ENCODE measurements around the gene POGZ. TPM values are rescaled to one million over a fixed set of nuclear protein-coding genes. Genes with fewer than 3 reads are reported as not detected.

The POGZ gene
- total RNA-seq, 1 experiment from 2014 or later: 77.9 TPM

- CTCF ChIA-PET: interaction anchor here (0.7 kb wide), 1 partner anchor 45 kb away, joined by 3 read pairs; no protein-coding TSS in a partner anchor
These were observed 34.2 kb downstream of the POGZ start for GRCh38 chr1:151425103-151425502.

GRCh38 chr1:151419819-151420218 lies 39.5 kb downstream of the POGZ start:
- Histone ChIP-seq H3K79me2 (ENCODE audit: low read length) (no peaks in the 10 kb centered on the region), H3K9ac (ENCODE audit: low read length) (no peak overlapping the region), H3K4me1 (ENCODE audit: insufficient read depth, low read length) (no peaks in the 10 kb centered on the region), H3K27ac (ENCODE audit: low read length) (no peak overlapping the region), H3K36me3 (ENCODE audit: low read depth, low read length) (peaks cover 59% of the 10 kb centered on the region), H3K9me3 (ENCODE audit: low read length) (no peaks in the 10 kb centered on the region), H3K4me2 (ENCODE audit: low read length) (no peak overlapping the region), H3K4me3 (ENCODE audit: low read length) (no peak overlapping the region), H4K20me1 (ENCODE audit: low read length) (no peaks in the 10 kb centered on the region), H2AFZ (ENCODE audit: low read length) (no peak overlapping the region), H3K27me3 (ENCODE audit: low read length) (no peaks in the 10 kb centered on the region), H3K9me2 (replicated peaks; ENCODE audit: low read length) (no peaks in the 10 kb centered on the region), H3F3A (ENCODE audit: low read length, unreplicated experiment) (no peaks in the 10 kb centered on the region)
- POLR2A ChIA-PET (ENCODE audit: unreplicated experiment): no interaction called here
- intact Hi-C loops (cut with micrococcal nuclease): no loop called here
- ATAC-seq (no peak), DNase-seq (no peak)
- CTCF ChIA-PET: interaction anchor here (0.6 kb wide), 1 partner anchor 650 kb away, joined by 3 read pairs; no protein-coding TSS in a partner anchor
- no TSS peak for BruUV-seq (replicated peaks)
- TF ChIP-seq EZH2 (IDR thresholded peaks at IDR 0.05; ENCODE audit: low read length, unreplicated experiment) (no peak), EZH2phosphoT487 (IDR thresholded peaks at IDR 0.05; ENCODE audit: borderline replicate concordance, low read length) (no peak), CTCF (conservative IDR thresholded peaks at IDR 0.05; ENCODE audit: low read depth, low read length) (no peak)

More at GRCh38 chr1:151425103-151425502, 34.2 kb downstream of the POGZ start:
- Histone ChIP-seq H3K4me3 (ENCODE audit: low read length) (no peak overlapping the region), H4K20me1 (ENCODE audit: low read length) (no peaks in the 10 kb centered on the region), H2AFZ (ENCODE audit: low read length) (no peak overlapping the region), H3K9me2 (replicated peaks; ENCODE audit: low read length) (no peaks in the 10 kb centered on the region), H3K9ac (ENCODE audit: low read length) (no peak overlapping the region), H3K27me3 (ENCODE audit: low read length) (no peaks in the 10 kb centered on the region), H3K79me2 (ENCODE audit: low read length) (no peaks in the 10 kb centered on the region), H3K36me3 (ENCODE audit: low read depth, low read length) (peaks cover 84% of the 10 kb centered on the region), H3K9me3 (ENCODE audit: low read length) (no peaks in the 10 kb centered on the region), H3K4me2 (ENCODE audit: low read length) (no peak overlapping the region), H3K27ac (ENCODE audit: low read length) (no peak overlapping the region), H3F3A (ENCODE audit: low read length, unreplicated experiment) (no peaks in the 10 kb centered on the region), H3K4me1 (ENCODE audit: insufficient read depth, low read length) (no peaks in the 10 kb centered on the region)
- no peak for ATAC-seq
- intact Hi-C loops (cut with micrococcal nuclease): no loop called here
- DNase-seq: no peak
- no peak for TF ChIP-seq EZH2phosphoT487 (IDR thresholded peaks at IDR 0.05; ENCODE audit: borderline replicate concordance, low read length)
- TF ChIP-seq CTCF (conservative IDR thresholded peaks at IDR 0.05; ENCODE audit: low read depth, low read length): no peak
- TF ChIP-seq EZH2 (IDR thresholded peaks at IDR 0.05; ENCODE audit: low read length, unreplicated experiment): no peak
- BruUV-seq (replicated peaks): no TSS peak
- POLR2A ChIA-PET (ENCODE audit: unreplicated experiment): no interaction called here

- Histone ChIP-seq H3K4me1 (ENCODE audit: insufficient read depth, low read length) (no peaks in the 10 kb centered on the region), H2AFZ (ENCODE audit: low read length) (no peak overlapping the region), H3K4me2 (ENCODE audit: low read length) (no peak overlapping the region), H3K4me3 (ENCODE audit: low read length) (no peak overlapping the region), H3K79me2 (ENCODE audit: low read length) (no peaks in the 10 kb centered on the region), H3K9me3 (ENCODE audit: low read length) (no peaks in the 10 kb centered on the region), H3K27ac (ENCODE audit: low read length) (no peak overlapping the region), H3F3A (ENCODE audit: low read length, unreplicated experiment) (no peaks in the 10 kb centered on the region), H3K9ac (ENCODE audit: low read length) (no peak overlapping the region), H3K36me3 (ENCODE audit: low read depth, low read length) (peaks cover 46% of the 10 kb centered on the region), H4K20me1 (ENCODE audit: low read length) (no peaks in the 10 kb centered on the region), H3K9me2 (replicated peaks; ENCODE audit: low read length) (no peaks in the 10 kb centered on the region), H3K27me3 (ENCODE audit: low read length) (no peaks in the 10 kb centered on the region)
- ATAC-seq (no peak), DNase-seq (no peak)
- intact Hi-C loops (cut with micrococcal nuclease): no loop called here
- no TSS peak for BruUV-seq (replicated peaks)
- ChIA-PET POLR2A (ENCODE audit: unreplicated experiment) (no interaction called here), CTCF (interaction anchor here (0.6 kb wide), 1 partner anchor 24 kb away, joined by 3 read pairs; no protein-coding TSS in a partner anchor)
- TF ChIP-seq EZH2 (IDR thresholded peaks at IDR 0.05; ENCODE audit: low read length, unreplicated experiment) (no peak), EZH2phosphoT487 (IDR thresholded peaks at IDR 0.05; ENCODE audit: borderline replicate concordance, low read length) (no peak), CTCF (conservative IDR thresholded peaks at IDR 0.05; ENCODE audit: low read depth, low read length) (no peak)
These were observed 41.2 kb downstream of the POGZ start for GRCh38 chr1:151418081-151418480.
